Karpas-422 (cell line): Measurements from ENCODE around the gene SERINC2. TPM values are rescaled to one million over a fixed set of nuclear protein-coding genes. Genes with fewer than 3 reads are reported as not detected.
"Not testable (repeated sequence)": the region's sequence is repeated elsewhere in the genome, so short reads cannot be mapped to it uniquely, and the experiment has no call there.

ENCODE experiments used
- DNase-seq: peaks from one replicate; pipeline ENCODE4 v3.0.0-alpha.2; 2015
- H2AFZ ChIP-seq: fragments of 200-600 bp; sonication (generic); 2 replicates; pipeline ENCODE4 v1.6.1; 2014; ENCODE audit warnings: antibody characterized with exemption, low read length, mixed read lengths
- H3K27ac ChIP-seq: fragments of 200-600 bp; sonication (generic); 2 replicates; pipeline ENCODE4 v1.5.1; 2014; ENCODE audit warnings: mild to moderate bottlenecking, low read length, moderate library complexity
- H3K27me3 ChIP-seq: fragments of 200-600 bp; sonication (generic); 2 replicates; pipeline ENCODE4 v1.6.1; 2014; ENCODE audit warnings: low read length, mixed read lengths
- H3K36me3 ChIP-seq: fragments of 200-600 bp; sonication (generic); 2 replicates; pipeline ENCODE4 v1.6.1; 2014; ENCODE audit warnings: low read length, mixed read lengths; ENCODE audit not compliant: insufficient read depth
- H3K4me1 ChIP-seq: fragments of 200-600 bp; sonication (generic); 2 replicates; pipeline ENCODE4 v1.6.1; 2014; ENCODE audit warnings: mild to moderate bottlenecking, low read length, mixed read lengths
- H3K4me2 ChIP-seq: fragments of 200-600 bp; sonication (generic); 2 replicates; pipeline ENCODE4 v1.6.1; 2014; ENCODE audit warnings: low read length, low read depth, mild to moderate bottlenecking; ENCODE audit not compliant: poor library complexity, severe bottlenecking
- H3K4me3 ChIP-seq: fragments of 200-600 bp; sonication (generic); 2 replicates; pipeline ENCODE4 v1.5.1; 2014; ENCODE audit warnings: mild to moderate bottlenecking, antibody characterized with exemption, low read length, mixed read lengths
- H3K79me2 ChIP-seq: fragments of 200-600 bp; sonication (generic); 2 replicates; pipeline ENCODE4 v1.6.1; 2014; ENCODE audit warnings: mild to moderate bottlenecking, low read length, mixed read lengths
- H3K9ac ChIP-seq: fragments of 200-600 bp; sonication (generic); 2 replicates; pipeline ENCODE4 v1.6.0; 2014; ENCODE audit warnings: low read length
- H3K9me2 ChIP-seq: fragments of 200-600 bp; sonication (generic), shearing (Covaris generic); replicated peaks from 2 replicates; pipeline ENCODE4 v1.6.0; 2014; ENCODE audit warnings: mild to moderate bottlenecking, low read length, moderate library complexity; ENCODE audit not compliant: insufficient read depth
- H3K9me3 ChIP-seq: fragments of 300-700, 200-600 bp; sonication (generic); 2 replicates; pipeline ENCODE4 v1.6.1; 2014; ENCODE audit warnings: low read length, mixed read lengths
- H4K20me1 ChIP-seq: fragments of 200-600 bp; sonication (generic); 2 replicates; pipeline ENCODE4 v1.6.1; 2014; ENCODE audit warnings: mild to moderate bottlenecking, antibody characterized with exemption, low read length, low read depth; ENCODE audit not compliant: insufficient read depth
- total RNA-seq: library from RNA; depleted of rRNA; stranded (reverse); fragments of >200 nt; shearing (Covaris generic); gene quantifications from 2 replicates; pipeline ENCODE4 v1.2.3, GENCODE V29; 2014; ENCODE audit warnings: low replicate concordance

Gene SERINC2
- total RNA-seq, 1 experiment from 2014 or later = 2.7 TPM

DNA sequence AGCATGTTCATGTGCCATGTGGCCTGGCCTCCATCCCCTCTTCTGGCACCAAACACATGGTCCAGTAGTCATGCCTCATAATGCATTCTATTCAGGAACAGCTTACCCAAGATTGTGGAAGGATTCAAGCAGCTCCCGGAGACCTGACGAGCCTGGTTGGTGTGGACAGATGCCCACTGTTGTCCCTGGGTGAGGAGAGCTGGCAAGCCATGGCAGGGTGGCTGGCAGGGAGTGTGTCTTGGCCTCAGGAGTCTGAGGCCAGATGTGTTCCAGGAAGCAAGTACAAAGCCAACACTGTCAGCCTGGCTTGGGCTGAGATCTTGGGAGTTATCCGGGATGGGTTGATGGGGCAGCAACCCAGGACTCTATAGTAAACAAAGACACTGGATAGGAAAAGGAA is 32.8 kb upstream of the SERINC2 start:
- H3K4me3 ChIP-seq = no peak overlapping the region
- H3K4me1 ChIP-seq = peaks cover 6% of the 10 kb centered on the region
- H3K27me3 ChIP-seq = no peaks in the 10 kb centered on the region
- no peak overlapping the region for H3K9ac ChIP-seq
- no peak overlapping the region for H3K27ac ChIP-seq
- H2AFZ ChIP-seq = no peak overlapping the region
- H3K9me2 ChIP-seq = no peaks in the 10 kb centered on the region
- H4K20me1 ChIP-seq = no peaks in the 10 kb centered on the region
- DNase-seq = no peak
- no peak overlapping the region for H3K4me2 ChIP-seq
- H3K36me3 ChIP-seq = no peaks in the 10 kb centered on the region
- H3K9me3 ChIP-seq = no peaks in the 10 kb centered on the region
- H3K79me2 ChIP-seq = no peaks in the 10 kb centered on the region

DNA sequence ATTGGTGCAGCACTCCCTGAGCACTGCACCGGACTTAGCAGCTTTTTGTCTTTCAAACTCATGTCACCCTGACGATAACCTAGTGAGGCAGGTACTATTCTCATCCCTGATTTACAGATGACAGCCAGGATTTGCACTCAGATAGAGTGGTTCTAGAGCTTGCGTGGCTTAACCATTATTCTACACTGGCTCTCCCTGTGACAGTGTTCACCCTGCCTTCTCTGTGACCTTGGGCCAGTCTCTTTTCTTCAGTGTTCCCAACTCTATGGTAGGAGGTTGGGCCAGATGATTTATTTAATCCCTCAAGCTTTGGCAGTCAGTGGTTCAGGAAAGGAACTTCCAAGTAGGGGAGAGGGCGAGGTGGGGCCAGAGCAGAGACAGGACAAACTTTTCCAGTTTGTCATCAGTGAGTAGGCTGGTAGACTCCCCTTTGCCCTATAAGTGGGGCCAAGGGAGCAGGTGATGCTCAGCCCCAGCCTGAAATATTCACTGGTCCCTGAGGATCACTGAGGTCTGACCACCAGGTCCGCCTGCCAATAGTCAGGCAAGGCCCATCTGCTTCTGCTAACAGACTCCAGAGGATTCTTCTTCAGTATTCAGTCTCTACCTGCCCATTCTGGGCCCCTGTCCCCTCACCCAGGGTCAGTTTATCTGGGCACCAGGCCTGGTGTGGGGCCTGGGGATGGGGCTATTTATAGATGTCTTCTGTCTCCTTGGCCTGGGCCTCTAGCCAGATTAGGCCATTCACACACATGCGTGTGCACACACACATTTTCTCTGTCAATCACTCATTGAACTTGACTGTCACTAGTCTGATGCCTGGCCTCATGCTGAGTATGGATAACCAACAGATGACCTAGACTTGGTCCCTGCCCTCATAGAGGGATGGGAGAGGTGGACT is 31.4 kb upstream of the SERINC2 start:
- no peak overlapping the region for H3K4me2 ChIP-seq
- H3K9ac ChIP-seq = no peak overlapping the region
- H3K9me2 ChIP-seq = no peaks in the 10 kb centered on the region
- no peaks in the 10 kb centered on the region for H3K79me2 ChIP-seq
- peaks cover 6% of the 10 kb centered on the region for H3K4me1 ChIP-seq
- no peak overlapping the region for H3K27ac ChIP-seq
- H3K27me3 ChIP-seq = no peaks in the 10 kb centered on the region
- DNase-seq = no peak
- H2AFZ ChIP-seq = no peak overlapping the region
- no peaks in the 10 kb centered on the region for H3K36me3 ChIP-seq
- H4K20me1 ChIP-seq = no peaks in the 10 kb centered on the region
- no peaks in the 10 kb centered on the region for H3K9me3 ChIP-seq
- H3K4me3 ChIP-seq = no peak overlapping the region

DNA sequence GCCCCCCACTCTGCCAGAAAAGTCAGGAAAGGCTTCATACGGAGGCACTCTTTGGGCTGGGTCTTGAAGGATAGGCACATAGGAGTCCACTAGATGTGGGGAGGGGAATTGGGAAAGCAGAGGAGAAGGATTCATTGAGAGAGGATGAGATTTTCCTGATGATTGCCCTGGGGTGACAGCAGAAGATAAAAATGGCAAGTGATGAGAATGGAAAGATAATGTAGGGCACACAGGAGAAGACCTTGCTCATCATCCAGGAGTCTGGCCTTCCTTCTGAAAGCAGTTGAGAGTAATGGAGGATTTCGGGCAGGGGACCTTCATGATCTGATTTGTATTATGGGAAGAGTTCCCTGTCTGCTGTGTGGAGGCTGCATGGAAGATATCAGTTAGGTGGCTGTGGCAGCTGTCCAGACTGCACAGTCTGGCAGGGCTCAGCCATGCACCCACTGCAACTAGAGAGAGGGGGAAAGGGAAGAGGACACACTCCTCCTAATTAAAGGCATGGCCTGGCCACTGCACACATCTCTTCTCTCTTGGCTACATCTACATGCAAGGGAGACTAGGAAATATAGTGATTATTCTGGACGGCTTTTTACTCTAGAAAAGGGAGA is 30.5 kb upstream of the SERINC2 start:
- Histone ChIP-seq H3K4me3 (no peak overlapping the region), H3K9me3 (no peaks in the 10 kb centered on the region), H3K9me2 (no peaks in the 10 kb centered on the region), H3K9ac (no peak overlapping the region), H3K4me1 (peaks cover 6% of the 10 kb centered on the region), H2AFZ (no peak overlapping the region), H3K79me2 (no peaks in the 10 kb centered on the region), H3K36me3 (no peaks in the 10 kb centered on the region), H3K27me3 (no peaks in the 10 kb centered on the region), H3K27ac (no peak overlapping the region), H3K4me2 (no peak overlapping the region), H4K20me1 (no peaks in the 10 kb centered on the region)
- no peak for DNase-seq

DNA sequence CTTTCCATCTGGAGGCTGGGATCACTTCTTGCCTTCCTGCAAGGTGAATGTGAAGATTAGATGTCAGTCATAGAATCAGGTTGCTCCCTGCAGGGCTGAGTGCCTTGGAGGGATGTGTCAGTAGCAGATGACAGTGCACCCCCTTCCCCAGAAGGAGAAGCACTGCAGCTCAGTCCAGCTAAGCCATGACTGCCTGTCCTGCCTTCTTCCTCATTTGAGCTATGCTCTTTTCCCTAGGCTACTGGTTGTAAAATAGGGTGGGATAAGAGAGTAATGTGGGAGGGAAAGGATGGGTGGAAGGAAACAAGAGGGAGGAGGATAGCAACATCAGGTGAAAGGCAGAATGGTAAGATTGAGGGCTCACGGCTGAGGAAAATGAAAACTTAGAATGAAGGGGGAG is 29.0 kb upstream of the SERINC2 start:
- Histone ChIP-seq H3K4me2 (no peak overlapping the region), H2AFZ (no peak overlapping the region), H3K27me3 (no peaks in the 10 kb centered on the region), H3K27ac (no peak overlapping the region), H3K9ac (no peak overlapping the region), H4K20me1 (no peaks in the 10 kb centered on the region), H3K9me3 (no peaks in the 10 kb centered on the region), H3K79me2 (no peaks in the 10 kb centered on the region), H3K4me1 (peaks cover 6% of the 10 kb centered on the region), H3K4me3 (no peak overlapping the region), H3K36me3 (no peaks in the 10 kb centered on the region), H3K9me2 (no peaks in the 10 kb centered on the region)
- DNase-seq = no peak

DNA sequence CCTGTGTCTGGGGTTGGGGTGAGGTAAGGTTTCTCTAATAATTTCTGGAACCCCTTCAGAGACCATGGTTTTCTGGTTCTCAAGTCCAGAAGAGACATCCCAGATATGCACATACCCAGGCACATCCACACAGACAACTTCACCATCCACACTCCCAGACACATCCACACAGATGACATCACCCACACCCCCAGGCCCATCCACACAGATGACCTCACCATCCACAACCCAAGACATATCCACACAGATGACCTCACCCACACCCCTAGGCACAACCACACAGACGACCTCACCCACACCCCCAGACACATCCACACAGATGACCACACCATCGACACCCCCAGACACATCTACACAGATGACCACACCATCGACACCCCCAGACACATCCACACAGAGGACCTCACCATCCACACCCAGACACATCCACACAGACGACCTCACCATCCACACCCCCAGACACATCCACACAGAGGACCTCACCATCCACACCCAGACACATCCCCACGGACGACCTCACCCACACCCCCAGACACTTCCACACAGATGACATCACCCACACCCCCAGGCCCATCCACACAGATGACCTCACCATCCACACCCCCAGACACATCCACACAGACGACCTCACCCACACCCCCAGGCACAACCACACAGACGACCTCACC is 26.3 kb upstream of the SERINC2 start:
- H3K4me1 ChIP-seq, H3K27me3 ChIP-seq, H2AFZ ChIP-seq, H3K9me3 ChIP-seq, H3K4me2 ChIP-seq, DNase-seq, H3K27ac ChIP-seq, H3K9ac ChIP-seq, H3K36me3 ChIP-seq, H3K4me3 ChIP-seq, H3K9me2 ChIP-seq, H3K79me2 ChIP-seq, H4K20me1 ChIP-seq: not testable (repeated sequence)

DNA sequence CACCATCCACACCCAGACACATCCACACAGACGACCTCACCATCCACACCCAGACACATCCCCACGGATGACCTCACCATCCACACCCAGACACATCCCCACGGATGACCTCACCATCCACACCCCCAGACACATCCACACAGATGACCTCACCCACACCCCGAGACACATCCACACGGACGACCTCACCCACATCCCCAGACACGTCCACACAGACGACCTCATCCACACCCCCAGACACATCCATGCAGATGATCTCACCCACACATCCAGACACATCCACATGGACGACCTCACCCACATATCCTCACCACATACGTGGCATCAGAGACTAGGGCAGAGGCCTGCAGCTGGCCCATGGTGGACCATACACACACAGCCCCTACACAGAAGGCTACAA is 25.4 kb upstream of the SERINC2 start:
- H3K4me2 ChIP-seq = no peak overlapping the region
- no peaks in the 10 kb centered on the region for H4K20me1 ChIP-seq
- DNase-seq = no peak
- no peaks in the 10 kb centered on the region for H3K36me3 ChIP-seq
- H3K9me3 ChIP-seq = no peaks in the 10 kb centered on the region
- H3K27ac ChIP-seq = no peak overlapping the region
- H2AFZ ChIP-seq = no peak overlapping the region
- no peak overlapping the region for H3K4me3 ChIP-seq
- H3K79me2 ChIP-seq = no peaks in the 10 kb centered on the region
- H3K9ac ChIP-seq = no peak overlapping the region
- H3K9me2 ChIP-seq = no peaks in the 10 kb centered on the region
- no peaks in the 10 kb centered on the region for H3K27me3 ChIP-seq
- peaks cover 6% of the 10 kb centered on the region for H3K4me1 ChIP-seq

DNA sequence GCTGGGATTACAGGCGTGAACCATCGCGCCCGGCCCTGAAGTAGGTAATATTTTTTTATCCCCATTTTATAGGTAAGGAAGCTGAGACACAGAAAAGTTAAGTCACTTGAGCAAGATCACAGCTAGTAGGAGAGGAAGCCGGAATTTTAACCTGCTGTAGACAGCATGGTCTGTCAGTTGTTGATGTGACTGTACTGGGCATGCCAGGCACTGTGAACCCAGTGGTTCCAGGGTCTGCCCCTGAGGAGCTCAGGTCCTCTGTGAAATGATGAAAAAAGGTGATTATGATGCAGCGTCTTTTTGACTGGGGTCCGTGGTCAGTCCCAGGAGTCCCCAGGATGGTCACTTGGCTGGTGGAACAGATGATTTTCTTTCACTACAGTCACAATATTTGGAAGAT is 23.4 kb upstream of the SERINC2 start:
- H3K27ac ChIP-seq = no peak overlapping the region
- no peak overlapping the region for H3K4me2 ChIP-seq
- no peak overlapping the region for H3K4me3 ChIP-seq
- H3K9me2 ChIP-seq = no peaks in the 10 kb centered on the region
- H3K9me3 ChIP-seq = no peaks in the 10 kb centered on the region
- H3K27me3 ChIP-seq = no peaks in the 10 kb centered on the region
- peaks cover 4% of the 10 kb centered on the region for H3K4me1 ChIP-seq
- H4K20me1 ChIP-seq = no peaks in the 10 kb centered on the region
- no peaks in the 10 kb centered on the region for H3K79me2 ChIP-seq
- H2AFZ ChIP-seq = no peak overlapping the region
- no peaks in the 10 kb centered on the region for H3K36me3 ChIP-seq
- DNase-seq = no peak
- no peak overlapping the region for H3K9ac ChIP-seq

DNA sequence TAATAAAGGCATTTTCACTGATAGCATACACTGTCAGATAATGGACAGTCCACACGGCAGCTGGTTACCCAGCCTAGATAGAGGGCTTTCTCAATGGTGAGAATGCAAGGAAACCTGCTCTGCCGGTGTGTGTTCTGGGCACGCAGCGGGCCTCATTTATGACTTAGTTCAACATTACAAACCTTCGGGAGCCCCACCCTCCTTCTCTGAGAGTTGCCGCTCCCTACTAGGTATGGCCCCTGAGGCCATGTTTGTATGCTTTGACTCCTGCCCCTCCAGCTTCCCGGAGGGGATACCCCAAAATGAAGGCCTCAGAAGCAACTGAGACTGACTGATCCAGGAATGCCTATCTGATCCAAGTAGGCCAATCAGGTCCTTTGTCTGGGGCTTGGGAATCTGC is 22.9 kb upstream of the SERINC2 start:
- Histone ChIP-seq H3K9ac (no peak overlapping the region), H3K27ac (no peak overlapping the region), H3K36me3 (no peaks in the 10 kb centered on the region), H3K27me3 (no peaks in the 10 kb centered on the region), H2AFZ (no peak overlapping the region), H3K4me2 (no peak overlapping the region), H4K20me1 (no peaks in the 10 kb centered on the region), H3K9me2 (no peaks in the 10 kb centered on the region), H3K79me2 (no peaks in the 10 kb centered on the region), H3K4me1 (peaks cover 8% of the 10 kb centered on the region), H3K9me3 (no peaks in the 10 kb centered on the region), H3K4me3 (no peak overlapping the region)
- DNase-seq = no peak
